LNCaP clone FGC (cell line): ENCODE results near the gene UBE2N.

Experiments
- DNase-seq: peaks from one replicate; pipeline ENCODE4 v3.0.0-alpha.2; 2011; ENCODE audit warnings: low read depth
- H3K4me3 ChIP-seq: 2 replicates; pipeline ENCODE4 v1.5.1; 2011; ENCODE audit warnings: mild to moderate bottlenecking, low read depth, low read length, control low read depth
- CTCF ChIP-seq: IDR thresholded peaks from 2 replicates; pipeline ENCODE4 v1.5.1; 2012; ENCODE audit warnings: mild to moderate bottlenecking; ENCODE audit not compliant: control insufficient read depth, insufficient read depth; ENCODE audit errors: extremely low read depth

UBE2N gene

GRCh38 chr12:93468008-93468371 is 26.2 kb upstream of the UBE2N start:
- DNase-seq, result no peak
- no peak for TF ChIP-seq CTCF
- peak overlapping the region; percentile 70 for H3K4me3 ChIP-seq

GRCh38 chr12:93467351-93468007 is 25.7 kb upstream of the UBE2N start, which contains the start of gene MRPL42:
Gene MRPL42, plus strand, starts transcription at chr12:93467514. Its CDS starts 1,772 bp downstream, at chr12:93469286.
- peak; percentile 69 for TF ChIP-seq CTCF
- peak; percentile 75 for DNase-seq
- peak within 1 kb of the TSS; percentile 70 for H3K4me3 ChIP-seq

- peak overlapping the region; percentile 70 for H3K4me3 ChIP-seq
- DNase-seq, result no peak
- TF ChIP-seq CTCF, result no peak
Observed at GRCh38 chr12:93466625-93467350, 25.0 kb upstream of the UBE2N start.

GRCh38 chr12:93465841-93466240 is 24.1 kb upstream of the UBE2N start:
- no peak for TF ChIP-seq CTCF

GRCh38 chr12:93461503-93461902 is 19.8 kb upstream of the UBE2N start:
- no peak for TF ChIP-seq CTCF
- no peak for DNase-seq
- H3K4me3 ChIP-seq, result no peak overlapping the region

More at GRCh38 chr12:93465841-93466240, 24.1 kb upstream of the UBE2N start:
- DNase-seq, result no peak
- no peak overlapping the region for H3K4me3 ChIP-seq

GRCh38 chr12:93460902-93461301 is 19.2 kb upstream of the UBE2N start:
- DNase-seq, result no peak

More at GRCh38 chr12:93460902-93461301, 19.2 kb upstream of the UBE2N start:
- no peak for TF ChIP-seq CTCF
- H3K4me3 ChIP-seq, result no peak overlapping the region
